WTC11 (cell line): ENCODE results near the gene SPSB4. TPM values are rescaled to one million over a fixed set of nuclear protein-coding genes. Genes with fewer than 3 reads are reported as not detected.

ENCODE experiments used
- ATAC-seq: fragments of 200-7000 bp; cut with Tn5 transposase; 2 replicates; pipeline ENCODE4 v1.10.0; 2021; ENCODE audit warnings: mild to moderate bottlenecking, moderate library complexity
- CTCF ChIA-PET: fragments of 300-600 bp; sonication (Branson Sonifier 250); formaldehyde crosslinking; loops from one replicate; lab custom pipeline; 2021; ENCODE audit warnings: antibody characterized with exemption; lab: Charles Lee
- POLR2A ChIA-PET: fragments of 350-600 bp; sonication (Branson Sonifier 250); formaldehyde crosslinking; loops from one replicate; lab custom pipeline; 2021; ENCODE audit warnings: antibody characterized with exemption; lab: Charles Lee
- DNase-seq: peaks from one replicate; pipeline ENCODE4 v3.0.0; 2021; ENCODE audit warnings: low spot score
- H3K27ac Mint-ChIP-seq: 2 replicates; pipeline ENCODE4 v1.8.0; 2021; ENCODE audit warnings: mixed read lengths
- H3K27me3 Mint-ChIP-seq: 2 replicates; pipeline ENCODE4 v1.8.0; 2021; ENCODE audit warnings: low read depth, mild to moderate bottlenecking, moderate library complexity, mixed read lengths
- H3K36me3 Mint-ChIP-seq: 2 replicates; pipeline ENCODE4 v1.8.0; 2021; ENCODE audit warnings: mixed read lengths
- H3K4me1 Mint-ChIP-seq: 2 replicates; pipeline ENCODE4 v1.8.0; 2022; ENCODE audit warnings: mixed read lengths
- H3K4me3 Mint-ChIP-seq: 2 replicates; pipeline ENCODE4 v1.8.0; 2021; ENCODE audit warnings: mild to moderate bottlenecking, moderate library complexity, mixed read lengths
- H3K9me3 Mint-ChIP-seq: 2 replicates; pipeline ENCODE4 v1.8.0; 2021; ENCODE audit warnings: mixed read lengths
- AR ChIP-seq: fragments of 250-450 bp; sonication (Bioruptor Pico); IDR thresholded peaks from 2 replicates; pipeline ENCODE4 v1.9.0; 2021; ENCODE audit warnings: mild to moderate bottlenecking
- ATF1 ChIP-seq: sonication (generic); formaldehyde crosslinking; IDR thresholded peaks from 2 replicates; pipeline ENCODE4 v1.8.1; 2023; ENCODE audit warnings: mild to moderate bottlenecking, moderate library complexity, missing genetic modification reagents
- ATF2 ChIP-seq: sonication (generic); formaldehyde crosslinking; IDR thresholded peaks from 2 replicates; pipeline ENCODE4 v1.8.1; 2022; ENCODE audit warnings: low read depth, missing genetic modification reagents, borderline replicate concordance
- ATF3 ChIP-seq: sonication (generic); formaldehyde crosslinking; conservative IDR thresholded peaks from 2 replicates; pipeline ENCODE4 v1.8.1; 2022; ENCODE audit warnings: mild to moderate bottlenecking, missing genetic modification reagents
- CREB1 ChIP-seq: sonication (generic); formaldehyde crosslinking; IDR thresholded peaks from 2 replicates; pipeline ENCODE4 v1.8.0; 2023; ENCODE audit warnings: mild to moderate bottlenecking, missing genetic modification reagents
- E2F4 ChIP-seq: sonication (generic); formaldehyde crosslinking; IDR thresholded peaks from 2 replicates; pipeline ENCODE4 v1.8.1; 2022; ENCODE audit warnings: low read depth, mild to moderate bottlenecking, moderate library complexity, missing genetic modification reagents, borderline replicate concordance
- FOXJ3 ChIP-seq: sonication (generic); formaldehyde crosslinking; IDR thresholded peaks from 2 replicates; pipeline ENCODE4 v1.9.0; 2021; ENCODE audit warnings: missing genetic modification reagents, mild to moderate bottlenecking, borderline replicate concordance
- FOXK1 ChIP-seq: sonication (generic); formaldehyde crosslinking; IDR thresholded peaks from 2 replicates; pipeline ENCODE4 v1.8.0; 2022; ENCODE audit warnings: mild to moderate bottlenecking, moderate library complexity, missing genetic modification reagents
- HMGA2 ChIP-seq: fragments of 250-450 bp; sonication (Bioruptor Pico); IDR thresholded peaks from 2 replicates; pipeline ENCODE4 v1.4.0; 2021; ENCODE audit warnings: mild to moderate bottlenecking, moderate library complexity
- HMGXB4 ChIP-seq: sonication (generic); formaldehyde crosslinking; IDR thresholded peaks from 2 replicates; pipeline ENCODE4 v1.8.1; 2023; ENCODE audit warnings: mild to moderate bottlenecking, moderate library complexity, missing genetic modification reagents
- IRF1 ChIP-seq: sonication (generic); formaldehyde crosslinking; IDR thresholded peaks from 2 replicates; pipeline ENCODE4 v1.8.0; 2023; ENCODE audit warnings: missing genetic modification reagents
- MLX ChIP-seq: sonication (generic); formaldehyde crosslinking; IDR thresholded peaks from 2 replicates; pipeline ENCODE4 v1.8.1; 2023; ENCODE audit warnings: mild to moderate bottlenecking, missing genetic modification reagents, moderate library complexity
- NR2C2 ChIP-seq: sonication (generic); formaldehyde crosslinking; IDR thresholded peaks from 2 replicates; pipeline ENCODE4 v1.8.0; 2022; ENCODE audit warnings: mild to moderate bottlenecking, missing genetic modification reagents
- SP1 ChIP-seq: sonication (generic); formaldehyde crosslinking; conservative IDR thresholded peaks from 2 replicates; pipeline ENCODE4 v1.8.1; 2022; ENCODE audit warnings: missing genetic modification reagents
- TCF7 ChIP-seq: sonication (generic); formaldehyde crosslinking; IDR thresholded peaks from 2 replicates; pipeline ENCODE4 v1.8.0; 2022; ENCODE audit warnings: mild to moderate bottlenecking, low read depth, missing genetic modification reagents, moderate library complexity
- USF2 ChIP-seq: sonication (generic); formaldehyde crosslinking; IDR thresholded peaks from 2 replicates; pipeline ENCODE4 v1.8.1; 2023; ENCODE audit warnings: mild to moderate bottlenecking, missing genetic modification reagents, moderate library complexity
- ZBTB43 ChIP-seq: sonication (generic); formaldehyde crosslinking; IDR thresholded peaks from 2 replicates; pipeline ENCODE4 v1.8.1; 2023; ENCODE audit warnings: mild to moderate bottlenecking, missing genetic modification reagents
- ZNF263 ChIP-seq: sonication (generic); formaldehyde crosslinking; IDR thresholded peaks from 2 replicates; pipeline ENCODE4 v1.8.1; 2022; ENCODE audit warnings: low read depth, mild to moderate bottlenecking, moderate library complexity, missing genetic modification reagents
- ZNF317 ChIP-seq: sonication (generic); formaldehyde crosslinking; IDR thresholded peaks from 2 replicates; pipeline ENCODE4 v1.8.1; 2023; ENCODE audit warnings: low read depth, mild to moderate bottlenecking, moderate library complexity, missing genetic modification reagents, borderline replicate concordance
- ZNF425 ChIP-seq: fragments of 250-450 bp; sonication (Bioruptor Pico); conservative IDR thresholded peaks from 2 replicates; pipeline ENCODE4 v1.9.0; 2021; ENCODE audit warnings: mild to moderate bottlenecking
- ZNF671 ChIP-seq: fragments of 250-450 bp; sonication (Bioruptor Pico); IDR thresholded peaks from 2 replicates; pipeline ENCODE4 v1.8.0; 2021; ENCODE audit warnings: mild to moderate bottlenecking
- total RNA-seq: library from RNA; stranded (reverse); gene quantifications from 3 replicates; pipeline ENCODE4 v1.2.3, GENCODE V29; 2021

The SPSB4 gene
- total RNA-seq, 1 experiment from 2014 or later: 19.7 TPM

GRCh38 chr3:141115789-141116541 is 64.8 kb downstream of the SPSB4 start (continued):
- no peak for TF ChIP-seq ATF3 (CRISPR knock-in tag)
- TF ChIP-seq FOXJ3: no peak
- no peak for TF ChIP-seq USF2 (CRISPR knock-in tag)
- no peak for TF ChIP-seq TCF7 (CRISPR knock-in tag)
- no peak for TF ChIP-seq AR (CRISPR knock-in tag)
- no peak for TF ChIP-seq ATF2 (CRISPR knock-in tag)

- CTCF ChIA-PET: interaction anchor here (1.2 to 3.3 kb wide), 5 partner anchors 11 to 69 kb away, joined by 3 to 46 read pairs (median 14); partner anchors contain the start of gene SPSB4
- H3K36me3 Mint-ChIP-seq: peaks cover 7% of the 10 kb centered on the region; the same call in 1 of the 2 replicates
- peaks cover 20% of the 10 kb centered on the region for H3K9me3 Mint-ChIP-seq
- no peak overlapping the region for H3K27ac Mint-ChIP-seq
- H3K4me1 Mint-ChIP-seq: peaks cover 4% of the 10 kb centered on the region; the same call in 1 of the 2 replicates
- ATAC-seq: no peak
- no peaks in the 10 kb centered on the region; the same call in 1 of the 2 replicates for H3K27me3 Mint-ChIP-seq
- H3K4me3 Mint-ChIP-seq: no peak overlapping the region
- POLR2A ChIA-PET: no interaction called here
- DNase-seq: no peak
- TF ChIP-seq ZNF263 (CRISPR knock-in tag) (no peak), HMGXB4 (CRISPR knock-in tag) (no peak), ZNF317 (CRISPR knock-in tag) (no peak), MLX (no peak), ZNF671 (CRISPR knock-in tag) (no peak), FOXK1 (CRISPR knock-in tag) (no peak), SP1 (CRISPR knock-in tag) (no peak), ZNF425 (CRISPR knock-in tag) (no peak), HMGA2 (CRISPR knock-in tag) (no peak), ZBTB43 (CRISPR knock-in tag) (no peak), CREB1 (CRISPR knock-in tag) (no peak), NR2C2 (CRISPR knock-in tag) (no peak), ATF1 (no peak), E2F4 (CRISPR knock-in tag) (no peak), IRF1 (CRISPR knock-in tag) (no peak)
Measured at GRCh38 chr3:141116721-141117120, 65.6 kb downstream of the SPSB4 start.
